Measurements from ENCODE around the gene LPIN1. TPM values are rescaled to one million over a fixed set of nuclear protein-coding genes. Genes with fewer than 3 reads are reported as not detected.
"Not testable (repeated sequence)": the region's sequence is repeated elsewhere in the genome, so short reads cannot be mapped to it uniquely, and the experiment has no call there.

The LPIN1 gene
- total RNA-seq, 1 experiment from 2014 or later: 19.4 TPM

GRCh38 chr2:11798701-11799435, 52.4 kb downstream of the LPIN1 start:
- Histone ChIP-seq H3K4me1 (replicated peaks) (no peaks in the 10 kb centered on the region), H3K27ac (no peak overlapping the region), H3K27me3 (replicated peaks) (no peaks in the 10 kb centered on the region), H3K4me3 (no peak overlapping the region), H3K36me3 (peaks cover 64% of the 10 kb centered on the region), H3K9me3 (replicated peaks) (no peaks in the 10 kb centered on the region)
- DNase-seq (ENCODE audit: low read depth in 1 of 2, low spot score in 2 of 2): no peak

- H3K9me3 ChIP-seq (replicated peaks): no peaks in the 10 kb centered on the region
- peaks cover 62% of the 10 kb centered on the region for H3K36me3 ChIP-seq
- DNase-seq (ENCODE audit: low read depth in 1 of 2, low spot score in 2 of 2): no peak
- no peaks in the 10 kb centered on the region for H3K27me3 ChIP-seq (replicated peaks)
- no peak overlapping the region for H3K27ac ChIP-seq
- no peaks in the 10 kb centered on the region for H3K4me1 ChIP-seq (replicated peaks)
- no peak overlapping the region for H3K4me3 ChIP-seq
Observed at GRCh38 chr2:11799826-11800225, 53.4 kb downstream of the LPIN1 start.

- Histone ChIP-seq H3K27me3 (replicated peaks) (no peaks in the 10 kb centered on the region), H3K4me1 (replicated peaks) (no peaks in the 10 kb centered on the region), H3K36me3 (peaks cover 57% of the 10 kb centered on the region), H3K4me3 (no peak overlapping the region), H3K9me3 (replicated peaks) (no peaks in the 10 kb centered on the region), H3K27ac (no peak overlapping the region)
- no peak for DNase-seq (ENCODE audit: low read depth in 1 of 2, low spot score in 2 of 2)
Observed at GRCh38 chr2:11802782-11803191, 56.4 kb downstream of the LPIN1 start.

- Histone ChIP-seq H3K27me3 (replicated peaks) (no peaks in the 10 kb centered on the region), H3K36me3 (peaks cover 50% of the 10 kb centered on the region), H3K4me1 (replicated peaks) (no peaks in the 10 kb centered on the region), H3K4me3 (no peak overlapping the region), H3K27ac (no peak overlapping the region), H3K9me3 (replicated peaks) (no peaks in the 10 kb centered on the region)
- no peak for DNase-seq (ENCODE audit: low read depth in 1 of 2, low spot score in 2 of 2)
Observed at GRCh38 chr2:11805024-11805423, 58.6 kb downstream of the LPIN1 start.

GRCh38 chr2:11805920-11806319, 59.5 kb downstream of the LPIN1 start:
- no peak overlapping the region for H3K4me3 ChIP-seq
- H3K36me3 ChIP-seq: peaks cover 50% of the 10 kb centered on the region

GRCh38 chr2:11807156-11808015, 61.0 kb downstream of the LPIN1 start:
- no peak overlapping the region for H3K27ac ChIP-seq
- no peaks in the 10 kb centered on the region for H3K9me3 ChIP-seq (replicated peaks)
- H3K4me3 ChIP-seq: no peak overlapping the region
- no peaks in the 10 kb centered on the region for H3K4me1 ChIP-seq (replicated peaks)
- DNase-seq (ENCODE audit: low read depth in 1 of 2, low spot score in 2 of 2): no peak
- H3K36me3 ChIP-seq: peaks cover 44% of the 10 kb centered on the region
- no peaks in the 10 kb centered on the region for H3K27me3 ChIP-seq (replicated peaks)

More at GRCh38 chr2:11805920-11806319, 59.5 kb downstream of the LPIN1 start:
- Histone ChIP-seq H3K4me1 (replicated peaks) (no peaks in the 10 kb centered on the region), H3K27ac (no peak overlapping the region), H3K27me3 (replicated peaks) (no peaks in the 10 kb centered on the region), H3K9me3 (replicated peaks) (no peaks in the 10 kb centered on the region)
- DNase-seq (ENCODE audit: low read depth in 1 of 2, low spot score in 2 of 2): no peak

- Histone ChIP-seq H3K36me3 (peaks cover 41% of the 10 kb centered on the region), H3K4me3 (no peak overlapping the region), H3K4me1 (replicated peaks) (no peaks in the 10 kb centered on the region), H3K27ac (no peak overlapping the region), H3K9me3 (replicated peaks) (no peaks in the 10 kb centered on the region), H3K27me3 (replicated peaks) (no peaks in the 10 kb centered on the region)
- DNase-seq (ENCODE audit: low read depth in 1 of 2, low spot score in 2 of 2): no peak
Observed at GRCh38 chr2:11808016-11808400, 61.6 kb downstream of the LPIN1 start.

- H3K4me1 ChIP-seq (replicated peaks): no peaks in the 10 kb centered on the region
- H3K9me3 ChIP-seq (replicated peaks): no peaks in the 10 kb centered on the region
- H3K27me3 ChIP-seq (replicated peaks): no peaks in the 10 kb centered on the region
- no peak for DNase-seq (ENCODE audit: low read depth in 1 of 2, low spot score in 2 of 2)
- H3K36me3 ChIP-seq: peaks cover 29% of the 10 kb centered on the region
- no peak overlapping the region for H3K4me3 ChIP-seq
- no peak overlapping the region for H3K27ac ChIP-seq
Observed at GRCh38 chr2:11809586-11810236, 63.3 kb downstream of the LPIN1 start.

- Histone ChIP-seq H3K4me1 (replicated peaks) (no peaks in the 10 kb centered on the region), H3K27ac (no peak overlapping the region), H3K27me3 (replicated peaks) (no peaks in the 10 kb centered on the region), H3K4me3 (no peak overlapping the region), H3K9me3 (replicated peaks) (no peaks in the 10 kb centered on the region), H3K36me3 (peaks cover 29% of the 10 kb centered on the region)
- no peak for DNase-seq (ENCODE audit: low read depth in 1 of 2, low spot score in 2 of 2)
Observed at GRCh38 chr2:11810237-11810977, 64.0 kb downstream of the LPIN1 start.

- peaks cover 29% of the 10 kb centered on the region for H3K36me3 ChIP-seq
- no peak for DNase-seq (ENCODE audit: low read depth in 1 of 2, low spot score in 2 of 2)
- no peaks in the 10 kb centered on the region for H3K9me3 ChIP-seq (replicated peaks)
- H3K27ac ChIP-seq: no peak overlapping the region
- no peak overlapping the region for H3K4me3 ChIP-seq
- H3K27me3 ChIP-seq (replicated peaks): no peaks in the 10 kb centered on the region
- no peaks in the 10 kb centered on the region for H3K4me1 ChIP-seq (replicated peaks)
Observed at GRCh38 chr2:11811036-11811654, 64.7 kb downstream of the LPIN1 start.

- no peak overlapping the region for H3K4me3 ChIP-seq
- peaks cover 28% of the 10 kb centered on the region for H3K36me3 ChIP-seq
- no peak for DNase-seq (ENCODE audit: low read depth in 1 of 2, low spot score in 2 of 2)
- no peaks in the 10 kb centered on the region for H3K9me3 ChIP-seq (replicated peaks)
- no peaks in the 10 kb centered on the region for H3K4me1 ChIP-seq (replicated peaks)
- no peaks in the 10 kb centered on the region for H3K27me3 ChIP-seq (replicated peaks)
- H3K27ac ChIP-seq: no peak overlapping the region
Observed at GRCh38 chr2:11812466-11813248, 66.2 kb downstream of the LPIN1 start.

- DNase-seq (ENCODE audit: low read depth in 1 of 2, low spot score in 2 of 2); H3K4me1 ChIP-seq (replicated peaks); H3K9me3 ChIP-seq (replicated peaks); H3K4me3 ChIP-seq; H3K27me3 ChIP-seq (replicated peaks); H3K27ac ChIP-seq: not testable (repeated sequence)
- peaks cover 26% of the 10 kb centered on the region for H3K36me3 ChIP-seq
Observed at GRCh38 chr2:11813345-11813744, 66.9 kb downstream of the LPIN1 start.
